Activated naive CD4-positive, alpha-beta T cell (primary cell): ENCODE measurements around the gene ZFHX3.
"Not testable (repeated sequence)": the region's sequence is repeated elsewhere in the genome, so short reads cannot be mapped to it uniquely, and the experiment has no call there.

Source experiments
- DNase-seq, 4 experiments: peaks; one replicate each; lab custom pipeline; 2025; lab: John Stamatoyannopoulos, UW

Gene ZFHX3

DNA sequence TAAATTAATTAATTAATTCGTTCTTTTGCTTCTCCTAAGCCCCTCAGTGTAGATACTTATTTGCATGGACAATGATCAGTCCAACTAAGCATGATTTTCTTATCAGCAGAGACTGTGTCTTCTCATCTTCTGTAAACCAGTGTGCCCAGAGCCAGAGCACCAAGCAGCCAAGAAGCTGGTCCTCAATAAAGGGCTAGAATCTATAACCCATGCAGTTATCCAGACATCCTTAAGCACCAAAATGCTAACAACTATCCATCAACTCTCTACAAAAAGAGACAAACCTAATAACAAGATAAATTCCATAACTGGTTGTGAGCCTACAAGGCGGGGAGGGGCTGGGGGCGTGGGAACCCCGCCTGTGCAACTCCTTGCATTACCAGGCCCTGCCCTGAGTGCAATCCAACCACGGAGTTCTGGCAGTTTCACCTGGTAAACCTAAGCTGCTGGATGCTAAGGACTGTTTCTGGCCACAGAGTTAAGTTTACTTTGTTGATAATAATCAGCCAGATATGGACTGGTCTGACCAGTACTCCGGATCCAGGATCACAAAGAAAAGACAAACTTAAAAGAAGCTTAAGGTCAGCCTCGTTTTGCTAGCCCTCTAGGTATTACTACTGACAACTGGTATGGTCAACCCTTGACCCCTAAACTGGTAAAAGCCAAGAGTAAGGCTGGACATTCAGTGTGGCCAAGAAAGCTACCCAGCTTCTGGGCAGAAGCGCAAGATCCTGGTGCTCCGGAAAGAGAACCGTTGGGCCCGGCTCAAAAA lies 51.5 kb downstream of the ZFHX3 start:
- no peak for DNase-seq

DNA sequence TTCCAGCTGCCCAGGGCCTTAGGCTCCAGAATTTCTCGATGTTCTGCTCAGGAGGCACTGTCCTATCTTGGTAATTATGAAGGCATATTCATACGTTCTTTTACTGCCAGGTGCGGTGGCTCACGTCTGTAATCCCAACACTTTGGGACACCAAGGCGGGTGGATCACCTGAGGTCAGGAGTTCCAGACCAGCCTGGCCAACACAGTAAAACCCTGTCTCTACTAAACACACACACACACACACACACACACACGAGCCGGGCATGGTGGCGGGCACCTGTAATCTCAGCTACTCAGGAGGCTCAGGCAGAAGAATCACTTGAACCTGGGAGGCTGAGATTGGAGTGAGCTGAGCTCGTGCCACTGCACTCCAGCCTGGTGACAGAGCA lies 52.1 kb downstream of the ZFHX3 start:
- DNase-seq = not testable (repeated sequence)

DNA sequence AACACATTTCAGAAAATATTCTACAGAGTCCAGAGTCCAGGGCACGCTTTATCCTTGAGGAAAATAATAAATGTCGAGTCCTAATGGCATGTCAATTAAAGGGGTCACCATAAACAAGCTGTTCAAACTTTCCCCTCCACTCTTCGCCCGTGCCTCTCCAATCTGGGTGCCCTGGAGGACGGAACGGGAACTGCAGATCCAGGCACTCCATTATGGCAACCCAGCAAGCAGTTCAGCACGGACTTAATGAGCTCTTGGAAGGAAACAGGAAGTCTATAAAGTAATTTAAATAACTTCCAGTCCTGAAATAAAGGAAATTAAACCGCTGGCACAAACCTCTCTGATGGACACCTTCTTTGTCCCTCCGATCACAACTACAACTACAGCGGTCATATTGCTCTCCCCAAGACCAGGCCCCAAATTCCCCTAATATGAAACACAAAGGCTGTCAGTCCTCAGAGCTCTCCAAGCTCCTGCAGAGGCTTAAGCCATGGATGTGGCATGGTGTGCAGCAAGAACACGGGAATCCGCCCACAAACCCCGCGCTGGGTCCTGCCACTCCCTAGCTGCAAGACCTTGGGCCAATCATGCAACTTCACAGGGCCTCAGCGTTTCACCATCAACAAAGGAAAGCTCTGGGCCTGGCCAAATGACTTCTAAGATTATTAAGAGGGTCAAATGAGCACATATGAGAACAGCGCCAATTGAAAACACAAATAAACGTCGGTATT lies 52.6 kb downstream of the ZFHX3 start:
- DNase-seq = no peak

DNA sequence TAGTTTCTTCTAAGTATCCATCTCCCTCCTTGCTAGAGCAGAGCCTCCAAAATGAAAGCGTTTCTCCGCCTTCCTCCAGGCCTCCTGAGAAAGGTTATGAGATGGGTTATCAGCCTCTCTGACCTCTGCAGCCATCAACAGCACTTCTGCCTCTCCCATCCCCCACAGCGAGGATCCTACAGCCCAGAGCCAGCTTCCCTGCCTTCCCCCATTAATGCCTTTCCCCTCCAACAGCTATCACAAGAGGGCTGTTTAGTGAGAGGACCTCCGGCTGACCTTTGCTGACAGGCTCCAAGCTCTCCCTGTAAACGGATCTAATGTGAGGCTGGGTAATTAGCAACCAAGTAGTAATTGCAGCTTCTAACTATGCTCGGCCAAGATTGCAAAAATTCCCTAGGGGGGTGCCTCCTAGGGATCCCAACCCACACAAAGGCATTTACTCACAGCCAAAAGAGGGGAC lies 55.8 kb downstream of the ZFHX3 start:
- DNase-seq = no peak

DNA sequence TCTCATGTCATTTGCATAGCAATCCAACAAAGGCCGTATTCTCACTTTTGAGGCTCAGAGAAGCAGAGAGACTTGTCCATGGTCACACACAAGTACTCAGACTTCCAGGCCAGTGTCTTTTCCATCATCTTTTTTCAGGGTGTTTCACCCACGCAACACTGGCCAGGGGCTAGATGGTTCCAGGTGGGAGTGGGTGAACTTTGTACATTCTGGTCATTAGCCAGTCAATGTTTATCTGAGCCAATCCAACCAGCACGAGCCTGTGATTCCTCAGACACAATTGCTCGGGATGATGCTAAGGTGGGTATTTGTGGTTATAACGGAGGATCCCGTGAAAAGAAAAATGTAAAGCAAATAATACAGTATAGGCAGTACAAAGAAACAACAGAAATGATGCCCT lies 56.3 kb downstream of the ZFHX3 start:
- DNase-seq = no peak

DNA sequence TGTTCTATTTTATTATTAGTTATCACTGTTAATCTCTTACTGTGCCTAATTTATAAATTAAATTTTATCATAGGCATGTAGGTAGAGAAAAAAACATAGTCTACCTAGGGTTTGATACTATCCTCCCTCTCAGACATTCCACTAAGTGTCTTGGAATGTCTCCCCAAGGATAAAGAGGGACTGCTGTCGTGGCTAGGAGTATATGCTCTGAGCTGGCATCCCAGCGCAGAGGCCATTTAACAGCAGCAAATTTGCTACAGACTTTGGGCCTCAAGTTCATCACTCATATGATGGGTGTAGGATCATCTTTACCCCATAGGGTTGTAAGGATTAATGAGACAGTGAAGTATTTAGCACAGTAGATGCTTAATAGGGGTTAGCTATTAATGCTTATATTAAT lies 56.7 kb downstream of the ZFHX3 start:
- DNase-seq = no peak

DNA sequence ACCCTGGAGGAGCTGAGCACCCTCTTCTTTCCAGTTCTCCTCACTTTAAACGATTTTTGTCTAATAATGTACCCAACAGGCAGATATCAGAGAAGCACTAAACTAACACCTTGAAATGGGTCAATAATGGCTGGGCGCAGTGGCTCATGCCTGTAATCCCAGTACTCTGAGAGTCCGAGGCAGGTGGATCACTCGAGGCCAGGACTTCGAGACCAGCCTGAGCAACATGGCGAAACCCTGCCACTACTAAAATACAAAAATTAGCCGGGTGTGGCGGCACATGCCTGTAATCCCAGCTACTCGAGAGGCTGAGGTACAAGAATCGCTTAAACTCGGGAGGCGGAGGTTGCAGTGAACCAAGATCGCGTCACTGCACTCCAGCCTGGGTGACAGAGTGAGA lies 57.4 kb downstream of the ZFHX3 start:
- no peak for DNase-seq

DNA sequence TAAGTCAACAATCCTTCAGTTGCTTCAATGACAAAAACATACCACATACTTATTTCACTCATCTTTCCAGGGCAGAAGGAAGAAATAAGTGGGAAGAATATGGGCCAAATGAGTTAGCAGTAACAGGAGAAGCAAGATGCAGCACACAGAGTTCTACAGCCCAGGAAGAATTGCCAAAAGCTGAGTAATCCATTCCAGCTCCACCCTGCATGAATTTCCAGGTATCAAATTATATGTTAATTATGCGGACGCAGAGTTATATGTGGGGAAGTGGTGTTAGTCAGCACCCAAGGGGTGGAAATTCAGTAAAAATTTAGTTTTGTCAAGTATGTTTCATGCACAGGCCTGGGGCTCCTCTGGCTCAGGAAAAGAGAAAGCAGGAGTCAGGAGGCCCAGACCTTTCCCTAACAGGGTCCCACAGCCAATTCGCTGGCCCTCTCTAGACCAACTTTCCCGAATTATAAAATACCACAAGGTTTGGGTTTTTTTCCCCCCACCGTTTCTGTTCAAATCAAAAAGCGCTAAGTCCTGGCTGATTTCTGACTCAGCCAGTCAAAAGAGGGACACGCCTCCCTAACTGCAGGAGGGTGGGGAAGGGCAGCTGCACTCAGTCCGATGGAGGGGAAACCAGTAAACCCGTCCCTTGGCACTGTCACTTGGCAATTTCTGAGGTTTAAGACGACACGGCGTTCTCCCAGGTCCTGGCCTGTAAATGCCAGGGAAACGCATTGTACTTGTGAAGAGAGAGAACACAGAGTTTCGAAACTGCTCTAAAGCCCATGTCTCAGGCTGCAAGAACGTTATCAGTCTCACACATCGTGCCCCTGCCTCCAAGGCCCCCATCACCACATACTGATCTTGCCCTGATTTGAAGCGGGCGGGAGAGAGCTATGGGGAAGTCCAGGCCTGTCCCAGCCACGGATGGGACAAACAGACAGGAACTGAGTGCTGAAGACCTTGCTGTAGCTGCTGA lies 58.1 kb downstream of the ZFHX3 start:
- DNase-seq = no peak

DNA sequence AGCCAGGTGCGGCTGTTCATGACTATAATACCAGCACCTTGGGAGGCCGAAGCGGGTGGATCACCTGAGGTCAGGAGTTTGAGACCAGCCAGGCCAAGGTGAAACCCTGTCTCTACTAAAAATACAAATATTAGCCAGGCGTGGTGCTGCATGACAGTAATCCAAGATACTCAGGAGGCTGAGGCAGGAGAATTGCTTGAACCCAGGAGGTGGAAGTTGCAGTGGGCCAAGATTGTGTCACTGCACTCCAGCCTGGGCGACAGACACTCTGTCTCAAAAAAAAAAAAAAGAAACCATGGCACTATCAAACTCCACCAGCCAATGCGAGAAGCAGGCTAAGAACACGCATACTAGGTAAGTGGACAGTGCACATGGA lies 58.7 kb downstream of the ZFHX3 start:
- DNase-seq = not testable (repeated sequence)

DNA sequence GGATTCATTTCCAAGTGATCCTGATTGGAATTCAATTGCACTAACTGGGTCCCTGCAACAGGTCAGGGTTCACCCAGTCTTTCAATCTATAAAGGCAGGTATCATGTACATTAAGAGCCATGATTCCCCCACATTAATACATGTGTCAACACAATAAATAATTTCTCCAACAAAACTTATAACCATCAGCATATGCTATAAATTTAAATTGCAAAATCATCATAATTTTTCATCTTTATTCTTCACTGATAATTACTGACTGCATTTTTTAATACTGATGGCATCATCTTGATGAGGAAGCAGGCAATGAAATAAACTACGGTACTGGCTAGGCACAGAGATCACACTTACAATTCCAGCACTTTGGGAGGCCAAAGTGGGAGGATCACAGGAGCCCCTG lies 59.4 kb downstream of the ZFHX3 start:
- DNase-seq = no peak

DNA sequence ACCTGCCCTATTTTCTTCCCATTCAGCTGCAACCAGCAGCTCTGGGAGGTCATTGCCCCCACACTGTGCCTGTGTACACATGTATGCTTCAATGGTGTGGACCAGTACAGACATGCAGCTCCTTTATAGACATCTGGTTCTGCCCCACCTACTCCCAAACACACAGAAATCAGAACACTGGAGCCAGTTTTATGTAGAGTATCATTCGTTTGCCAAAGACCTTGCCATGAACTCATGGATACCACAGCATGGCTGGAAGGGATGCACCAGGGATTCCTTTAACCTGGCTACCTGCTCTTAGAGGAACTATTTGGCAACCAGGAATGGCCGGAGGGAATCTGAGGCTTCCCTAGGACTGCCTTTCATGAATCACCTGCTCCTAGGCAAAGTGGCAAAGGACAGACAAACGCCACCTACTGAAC lies 60.4 kb downstream of the ZFHX3 start:
- no peak for DNase-seq

DNA sequence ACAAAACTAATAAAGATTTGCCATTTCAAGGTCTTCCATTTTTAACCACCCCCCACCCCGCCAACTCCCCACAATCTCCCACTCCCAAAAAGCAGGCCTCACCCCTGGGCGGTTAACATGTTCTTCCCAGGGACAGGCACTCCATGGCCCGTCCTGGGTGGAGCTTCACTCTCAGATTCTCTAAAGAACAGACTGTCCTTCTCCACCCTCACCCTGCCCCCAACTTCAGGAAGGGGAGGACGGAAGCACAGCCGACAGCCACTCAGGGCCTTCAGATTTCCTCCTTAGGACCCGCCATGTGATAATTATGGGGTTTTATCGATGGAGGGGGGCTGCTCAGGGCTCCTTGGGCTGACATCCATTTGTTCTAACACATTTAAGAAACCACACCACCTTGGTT lies 61.9 kb downstream of the ZFHX3 start:
- no peak for DNase-seq

DNA sequence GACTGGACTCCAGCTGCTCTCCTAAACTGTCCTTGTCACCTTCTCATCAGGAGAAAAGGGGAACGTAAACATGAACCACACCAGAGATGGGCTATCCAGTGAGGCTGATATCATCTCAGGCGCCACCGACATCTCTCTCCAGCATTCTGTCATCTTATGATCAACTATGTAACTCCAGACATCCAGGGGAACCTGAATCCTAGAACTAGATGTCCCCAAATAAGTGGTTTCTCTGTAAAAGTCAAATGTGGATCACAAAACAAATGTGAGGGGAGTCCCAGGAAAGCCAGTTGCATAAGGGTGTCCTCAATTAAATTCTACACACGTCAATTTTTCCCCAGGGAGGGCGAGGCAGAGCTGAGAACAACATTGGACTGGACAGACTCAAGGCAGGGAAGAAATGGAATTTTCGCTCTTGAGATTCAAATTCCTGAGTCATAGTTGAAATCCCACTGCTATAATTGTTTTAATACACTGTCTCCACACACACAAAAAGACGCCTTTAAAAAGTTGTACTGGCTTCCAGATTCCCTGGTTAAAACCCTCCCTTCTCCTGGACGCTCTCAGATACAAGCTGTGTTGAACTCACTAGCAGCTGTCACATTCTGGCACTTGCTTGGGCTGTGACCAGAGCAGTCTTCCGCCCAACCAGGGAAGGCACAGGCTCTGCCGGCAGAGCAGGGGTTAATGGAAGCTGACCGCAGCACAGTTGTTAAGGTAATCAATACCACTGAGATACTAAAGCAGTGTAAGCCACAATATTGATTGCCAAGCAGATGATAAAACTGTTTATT lies 62.6 kb downstream of the ZFHX3 start:
- DNase-seq = no peak

DNA sequence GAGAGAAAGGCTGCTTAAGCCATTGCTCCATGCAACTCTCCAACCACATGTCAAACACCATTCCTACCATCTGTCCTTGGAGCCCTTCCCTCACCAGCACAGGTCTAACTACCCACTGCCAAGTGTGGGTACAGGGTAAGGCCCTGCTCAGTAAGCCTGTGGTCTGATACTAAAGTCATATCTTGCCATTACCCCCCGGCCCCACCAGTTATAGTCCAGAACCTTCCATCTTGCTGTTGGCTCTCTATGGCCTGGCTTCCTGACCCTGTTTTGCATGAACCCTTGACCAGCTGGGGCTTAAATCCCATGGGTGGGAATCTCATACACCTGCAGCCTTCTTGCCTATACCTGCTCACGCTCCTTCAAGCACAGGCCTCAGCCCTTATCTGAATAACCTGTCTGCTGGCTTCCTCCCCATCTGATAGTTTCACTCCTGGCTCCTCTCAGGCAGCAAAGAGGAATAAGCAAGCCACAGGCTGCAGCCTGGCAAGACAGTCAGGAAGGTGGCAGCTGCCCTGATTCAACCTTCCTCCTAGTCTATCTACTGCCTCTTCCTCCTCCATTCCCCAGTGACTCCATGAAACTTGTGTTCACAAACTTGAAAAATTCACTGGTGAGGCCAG lies 64.1 kb downstream of the ZFHX3 start:
- DNase-seq = no peak

DNA sequence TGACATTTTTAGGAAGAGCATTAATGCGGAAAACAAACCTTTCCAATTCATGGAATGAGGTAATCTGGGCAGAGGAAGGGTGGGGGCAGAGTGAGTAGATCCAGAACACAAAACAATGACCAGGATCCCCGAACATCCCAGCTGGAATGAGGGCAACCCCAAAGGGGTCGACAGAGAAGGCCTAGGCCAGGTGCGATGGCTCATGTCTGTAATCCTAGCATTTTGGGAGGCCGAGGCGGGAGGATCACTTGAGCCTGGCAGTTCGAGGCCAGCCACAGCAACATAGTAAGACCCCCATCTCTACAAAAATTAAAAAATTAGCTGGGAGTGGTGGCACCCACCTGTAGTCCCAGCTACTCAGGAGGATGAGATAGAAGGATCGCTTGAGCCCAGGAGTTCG lies 64.7 kb downstream of the ZFHX3 start:
- no peak for DNase-seq

DNA sequence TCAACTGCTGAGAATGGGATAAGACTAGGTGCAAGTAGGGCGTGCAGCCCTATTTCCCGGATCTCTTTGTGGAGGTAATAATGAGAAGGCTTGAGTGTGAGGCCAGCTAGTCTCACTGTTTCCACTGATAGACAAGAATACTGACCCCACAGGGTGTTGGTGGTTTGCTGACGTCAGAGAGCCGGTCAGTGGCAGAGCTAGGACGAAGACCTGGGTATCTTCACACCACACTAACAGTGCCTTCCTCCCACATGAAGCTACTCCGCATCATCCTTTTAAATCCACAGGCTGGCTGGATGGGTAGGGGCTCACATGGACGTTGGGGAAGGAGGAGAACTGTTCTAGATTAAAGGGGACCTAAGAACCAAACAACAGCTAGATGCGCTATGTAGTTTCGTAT lies 68.0 kb downstream of the ZFHX3 start:
- no peak for DNase-seq

DNA sequence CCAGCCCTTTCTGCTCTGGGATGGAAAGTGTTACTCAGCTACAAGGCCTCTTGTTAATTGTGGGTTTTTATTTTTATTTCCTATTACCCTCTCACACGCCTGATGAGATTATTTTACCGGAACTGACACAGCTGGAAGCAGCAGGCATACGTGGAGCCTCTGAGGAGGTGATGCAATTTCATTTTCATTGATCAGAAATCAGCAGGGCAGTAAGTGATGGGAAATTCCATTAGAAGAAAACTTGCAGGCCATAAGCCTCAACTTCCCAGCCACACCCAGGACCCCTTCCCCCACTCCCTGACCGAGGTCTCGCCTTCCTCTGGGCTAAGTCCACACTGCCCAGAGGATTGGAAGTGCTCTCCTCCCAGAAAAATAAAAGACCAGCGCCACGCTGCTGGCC lies 69.7 kb downstream of the ZFHX3 start:
- no peak for DNase-seq

DNA sequence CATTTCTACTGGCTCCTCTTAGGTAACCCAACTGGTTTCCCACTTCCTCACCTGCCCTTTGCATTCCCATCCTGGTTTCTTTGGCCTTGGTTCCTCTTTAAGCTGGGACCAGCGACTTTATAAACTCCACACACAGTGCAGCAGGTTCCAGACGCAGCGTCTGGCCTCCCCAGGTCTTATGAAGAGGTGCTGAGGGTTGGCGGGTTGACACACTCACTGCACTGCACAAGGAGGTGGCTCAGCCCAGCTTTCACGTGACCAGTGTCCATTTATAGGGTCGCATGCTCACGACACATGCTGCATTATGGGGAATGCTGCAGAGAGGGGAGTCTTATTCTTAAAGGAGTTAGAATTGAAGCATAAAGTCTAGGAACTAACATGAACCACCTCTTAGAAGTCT lies 70.8 kb downstream of the ZFHX3 start:
- no peak for DNase-seq

DNA sequence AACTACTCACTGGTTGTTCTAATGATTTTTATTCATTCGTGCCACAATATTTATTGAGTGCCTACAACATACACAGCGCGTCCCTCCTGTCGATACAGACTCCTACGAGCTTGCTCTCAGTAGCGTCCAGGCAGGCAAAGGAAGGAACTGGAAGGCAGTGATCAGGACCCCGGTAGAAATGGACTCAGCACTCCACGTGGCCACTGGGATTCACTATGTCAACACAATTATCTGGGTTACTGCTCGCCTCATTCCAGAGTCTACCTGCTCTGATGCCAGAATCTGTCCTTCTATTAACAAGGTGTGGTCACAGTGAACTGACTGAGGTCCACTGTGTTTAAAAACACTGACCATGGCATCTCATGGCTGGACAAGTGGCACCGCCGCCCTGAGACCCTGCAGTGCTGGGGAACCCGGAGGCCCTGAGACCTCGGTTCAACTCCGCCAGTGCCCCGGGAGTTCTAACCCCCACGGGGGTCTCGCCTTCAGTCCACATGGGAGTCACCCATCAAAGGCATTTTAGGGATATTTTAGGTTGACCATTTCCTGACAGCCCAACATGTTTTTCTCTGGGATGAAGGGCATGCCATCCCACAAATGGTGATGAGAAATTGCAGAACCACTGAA lies 71.4 kb downstream of the ZFHX3 start:
- DNase-seq = no peak

DNA sequence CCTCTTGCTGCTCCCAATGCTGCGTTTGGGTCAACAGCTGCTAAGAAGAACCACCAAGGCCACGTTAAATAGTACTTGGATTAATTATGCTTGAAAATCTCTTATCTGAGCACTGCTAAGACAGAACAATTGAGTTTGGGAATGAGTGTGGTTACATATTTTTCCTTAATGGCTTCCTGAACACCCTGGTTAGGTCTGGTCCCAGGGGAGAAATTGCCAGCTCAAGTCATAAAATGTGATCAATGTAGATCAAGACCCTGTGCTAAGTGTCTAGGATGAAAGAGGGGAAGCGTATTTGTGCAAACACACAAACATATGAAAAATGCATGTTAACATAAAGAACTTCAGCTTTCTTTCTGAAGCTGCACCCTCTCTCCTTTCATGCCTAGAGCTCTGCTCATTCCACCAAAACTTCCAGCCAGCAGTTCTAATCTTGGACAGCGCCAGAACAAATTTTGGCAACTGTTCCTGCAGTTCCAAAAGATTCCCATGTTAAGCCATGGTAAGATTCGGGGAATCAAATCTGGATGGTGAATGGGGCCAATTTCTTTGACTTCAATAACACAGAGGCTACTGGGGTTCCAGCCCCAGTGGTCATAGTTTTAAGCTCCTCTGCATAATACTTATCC lies 72.0 kb downstream of the ZFHX3 start:
- DNase-seq = no peak
